SK-MEL-5 (cell line): ENCODE measurements around the gene MAP3K15. TPM values are rescaled to one million over a fixed set of nuclear protein-coding genes. Genes with fewer than 3 reads are reported as not detected.

Experiments
- DNase-seq: peaks from one replicate; pipeline ENCODE4 v3.0.0-alpha.2; 2016; ENCODE audit warnings: low read depth, low spot score
- in situ Hi-C: cut with HindIII; loops from 2 replicates; pipeline ENCODE4 v1.10.0; 2016; ENCODE audit warnings: low sequenced_read_pairs, high pct_unique_total_duplicates, low pct_unique_long_range_greater_than_20kb
- polyA plus RNA-seq, 2 experiments: library from polyadenylated mRNA; depleted of rRNA; stranded (reverse); fragments of >200 nt; gene quantifications; 2 replicates each; pipeline ENCODE4 v1.2.3, GENCODE V29; 2015
- total RNA-seq: library from RNA; depleted of rRNA; stranded (reverse); fragments of >200 nt; shearing (Covaris generic); gene quantifications from 2 replicates; pipeline ENCODE4 v1.2.3, GENCODE V29; 2014; rRNA removed

Gene MAP3K15, protein sequence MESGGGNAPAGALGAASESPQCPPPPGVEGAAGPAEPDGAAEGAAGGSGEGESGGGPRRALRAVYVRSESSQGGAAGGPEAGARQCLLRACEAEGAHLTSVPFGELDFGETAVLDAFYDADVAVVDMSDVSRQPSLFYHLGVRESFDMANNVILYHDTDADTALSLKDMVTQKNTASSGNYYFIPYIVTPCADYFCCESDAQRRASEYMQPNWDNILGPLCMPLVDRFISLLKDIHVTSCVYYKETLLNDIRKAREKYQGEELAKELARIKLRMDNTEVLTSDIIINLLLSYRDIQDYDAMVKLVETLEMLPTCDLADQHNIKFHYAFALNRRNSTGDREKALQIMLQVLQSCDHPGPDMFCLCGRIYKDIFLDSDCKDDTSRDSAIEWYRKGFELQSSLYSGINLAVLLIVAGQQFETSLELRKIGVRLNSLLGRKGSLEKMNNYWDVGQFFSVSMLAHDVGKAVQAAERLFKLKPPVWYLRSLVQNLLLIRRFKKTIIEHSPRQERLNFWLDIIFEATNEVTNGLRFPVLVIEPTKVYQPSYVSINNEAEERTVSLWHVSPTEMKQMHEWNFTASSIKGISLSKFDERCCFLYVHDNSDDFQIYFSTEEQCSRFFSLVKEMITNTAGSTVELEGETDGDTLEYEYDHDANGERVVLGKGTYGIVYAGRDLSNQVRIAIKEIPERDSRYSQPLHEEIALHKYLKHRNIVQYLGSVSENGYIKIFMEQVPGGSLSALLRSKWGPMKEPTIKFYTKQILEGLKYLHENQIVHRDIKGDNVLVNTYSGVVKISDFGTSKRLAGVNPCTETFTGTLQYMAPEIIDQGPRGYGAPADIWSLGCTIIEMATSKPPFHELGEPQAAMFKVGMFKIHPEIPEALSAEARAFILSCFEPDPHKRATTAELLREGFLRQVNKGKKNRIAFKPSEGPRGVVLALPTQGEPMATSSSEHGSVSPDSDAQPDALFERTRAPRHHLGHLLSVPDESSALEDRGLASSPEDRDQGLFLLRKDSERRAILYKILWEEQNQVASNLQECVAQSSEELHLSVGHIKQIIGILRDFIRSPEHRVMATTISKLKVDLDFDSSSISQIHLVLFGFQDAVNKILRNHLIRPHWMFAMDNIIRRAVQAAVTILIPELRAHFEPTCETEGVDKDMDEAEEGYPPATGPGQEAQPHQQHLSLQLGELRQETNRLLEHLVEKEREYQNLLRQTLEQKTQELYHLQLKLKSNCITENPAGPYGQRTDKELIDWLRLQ (N-terminal part only)
- total RNA-seq, result 0.19 and 0.66 TPM in 2 replicates
- polyA plus RNA-seq (2015; cell fraction: cytosol; rRNA removed), result 0.43 and 1.0 TPM in 2 replicates
- 2.6 and 4.1 TPM in 2 replicates for polyA plus RNA-seq (2015; cell fraction: nucleus; rRNA removed)

DNA sequence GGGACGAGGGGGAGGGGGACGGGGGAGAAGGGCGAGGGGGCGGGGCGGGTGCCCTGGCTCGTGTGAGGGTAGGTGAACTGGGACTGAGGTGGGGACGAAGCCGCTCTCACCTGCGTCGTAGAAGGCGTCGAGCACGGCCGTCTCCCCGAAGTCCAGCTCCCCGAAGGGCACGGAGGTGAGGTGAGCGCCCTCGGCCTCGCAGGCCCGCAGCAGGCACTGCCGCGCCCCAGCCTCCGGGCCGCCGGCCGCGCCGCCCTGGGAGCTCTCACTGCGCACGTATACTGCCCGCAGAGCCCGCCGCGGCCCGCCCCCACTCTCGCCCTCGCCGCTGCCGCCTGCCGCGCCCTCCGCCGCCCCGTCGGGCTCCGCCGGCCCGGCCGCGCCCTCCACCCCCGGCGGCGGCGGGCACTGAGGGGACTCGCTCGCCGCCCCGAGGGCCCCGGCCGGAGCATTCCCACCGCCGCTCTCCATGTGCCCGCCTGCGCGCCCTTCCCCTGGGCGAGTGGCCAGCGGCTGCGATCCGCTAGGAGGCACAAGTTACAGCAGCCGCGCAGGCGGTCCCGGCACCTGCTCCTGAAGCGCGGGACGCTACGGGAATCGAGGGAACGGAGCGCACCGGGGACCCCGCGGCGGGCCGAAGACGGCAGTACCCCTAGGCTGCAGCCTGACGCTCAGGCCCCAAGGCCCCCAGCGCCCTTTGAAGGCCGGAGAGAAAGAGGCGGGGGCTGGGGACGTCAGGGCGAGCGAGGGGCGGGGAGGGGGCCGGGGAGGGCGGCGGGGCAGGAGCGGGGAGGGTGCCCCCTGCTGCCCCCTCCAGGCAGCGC lies at the start of gene MAP3K15:
Gene MAP3K15 (minus strand): TSS at position 718 of the 824 bp plus-strand sequence. CDS start 247 bp downstream, at position 471.
- peak; percentile 28 for DNase-seq
- in situ Hi-C loops, result no loop called here

- DNase-seq, result no peak
- in situ Hi-C loops, result no loop called here
Observed at GRCh38 chrX:19564606-19565005, 49.3 kb upstream of the MAP3K15 start.

- no peak for DNase-seq
- in situ Hi-C loops, result no loop called here
Observed at GRCh38 chrX:19563746-19564145, 48.4 kb upstream of the MAP3K15 start.

- DNase-seq, result no peak
- in situ Hi-C loops, result no loop called here
Observed at GRCh38 chrX:19563327-19563726, 48.0 kb upstream of the MAP3K15 start.

GRCh38 chrX:19560611-19561010 lies 45.3 kb upstream of the MAP3K15 start:
- in situ Hi-C loops, result no loop called here
- no peak for DNase-seq

GRCh38 chrX:19557822-19558221 lies 42.5 kb upstream of the MAP3K15 start:
- in situ Hi-C loops, result no loop called here

DNA sequence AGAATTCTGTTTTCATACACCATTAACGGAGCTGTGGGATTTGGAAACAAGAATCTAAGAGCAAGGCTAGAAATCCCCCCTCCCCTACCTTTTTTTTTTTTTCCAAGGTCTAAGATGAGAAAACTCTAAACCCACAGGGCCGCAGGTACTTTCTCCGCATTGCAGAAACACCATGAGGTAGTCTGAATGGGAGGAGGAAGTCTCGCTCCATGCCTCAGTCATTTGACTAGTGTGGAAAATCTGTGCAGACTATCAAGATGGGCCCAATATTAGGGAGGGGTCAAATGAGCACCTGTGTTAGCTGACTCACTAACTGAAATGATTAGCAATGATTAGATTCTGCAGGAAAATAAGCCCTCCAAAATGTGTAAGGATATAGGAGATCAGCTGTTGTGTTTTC lies 40.9 kb upstream of the MAP3K15 start:
- DNase-seq, result no peak
- in situ Hi-C loops, result no loop called here

More at GRCh38 chrX:19557822-19558221, 42.5 kb upstream of the MAP3K15 start:
- DNase-seq, result no peak

DNA sequence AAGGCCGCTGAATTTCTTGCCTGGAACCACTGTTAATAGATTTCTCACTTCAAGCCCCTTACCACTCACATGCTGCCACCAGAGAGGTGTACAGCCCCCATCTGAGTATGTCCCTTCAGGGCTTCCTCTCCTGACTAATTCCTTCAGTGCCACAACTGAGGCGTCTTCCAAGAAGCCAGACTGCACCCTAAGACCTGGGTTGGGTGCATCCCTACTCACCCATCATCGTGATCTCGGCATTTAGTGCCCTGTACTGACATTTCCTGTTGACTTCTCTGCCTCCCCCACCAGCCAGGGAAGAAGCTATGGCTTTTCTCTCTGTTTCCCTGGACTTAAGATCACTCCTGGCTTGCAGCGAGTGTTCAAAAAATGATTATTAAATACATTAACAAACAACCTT lies 40.4 kb upstream of the MAP3K15 start:
- no peak for DNase-seq
- in situ Hi-C loops, result no loop called here

- no peak for DNase-seq
- in situ Hi-C loops, result no loop called here
Observed at GRCh38 chrX:19555236-19555635, 39.9 kb upstream of the MAP3K15 start.

- in situ Hi-C loops, result no loop called here
- DNase-seq, result no peak
Observed at GRCh38 chrX:19554786-19555185, 39.5 kb upstream of the MAP3K15 start.

DNA sequence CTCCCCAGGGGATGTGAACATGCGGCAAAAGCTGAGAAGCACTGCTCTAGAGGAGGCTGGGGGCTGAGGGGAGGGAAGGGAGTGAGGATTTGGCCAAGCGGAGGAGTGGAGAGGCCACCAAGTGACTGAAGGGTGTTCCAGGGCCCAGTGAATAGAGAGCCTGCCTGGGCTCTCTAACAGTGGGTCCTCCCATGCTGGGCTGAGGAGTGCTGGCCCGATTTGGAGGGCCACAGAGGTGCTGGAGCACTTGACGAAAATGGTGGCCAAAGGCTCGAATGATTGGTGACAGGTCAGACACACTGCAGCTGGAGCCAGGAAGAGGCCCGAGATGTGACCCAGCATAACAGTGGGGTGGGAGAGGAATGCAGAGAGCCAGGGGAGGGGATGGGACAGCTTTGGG lies 37.5 kb upstream of the MAP3K15 start:
- no peak for DNase-seq
- in situ Hi-C loops, result no loop called here

- in situ Hi-C loops, result no loop called here
- no peak for DNase-seq
Observed at GRCh38 chrX:19549838-19550237, 34.5 kb upstream of the MAP3K15 start.

- no peak for DNase-seq
- in situ Hi-C loops, result no loop called here
Observed at GRCh38 chrX:19548934-19549333, 33.6 kb upstream of the MAP3K15 start.

- in situ Hi-C loops, result no loop called here
- no peak for DNase-seq
Observed at GRCh38 chrX:19548279-19548678, 33.0 kb upstream of the MAP3K15 start.

DNA sequence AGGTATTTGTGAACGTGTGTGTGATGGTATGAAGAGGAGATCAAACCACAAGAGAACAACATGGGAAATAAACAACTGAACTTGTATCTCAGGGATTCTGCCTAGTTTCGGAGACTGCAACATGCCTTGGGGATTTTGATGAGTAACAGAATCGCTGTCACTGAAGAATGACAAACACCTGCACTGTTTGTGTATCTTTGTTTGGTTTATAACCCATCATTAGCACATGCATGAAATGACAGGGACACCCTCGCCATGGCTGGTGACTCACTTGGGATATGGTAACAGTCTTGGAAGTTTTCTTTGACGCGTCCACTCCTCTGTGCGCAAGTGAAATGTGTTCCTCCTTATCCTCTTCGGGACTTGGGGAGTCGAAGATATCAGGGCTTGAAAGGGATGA lies 30.3 kb upstream of the MAP3K15 start:
- no peak for DNase-seq
- in situ Hi-C loops, result no loop called here

DNA sequence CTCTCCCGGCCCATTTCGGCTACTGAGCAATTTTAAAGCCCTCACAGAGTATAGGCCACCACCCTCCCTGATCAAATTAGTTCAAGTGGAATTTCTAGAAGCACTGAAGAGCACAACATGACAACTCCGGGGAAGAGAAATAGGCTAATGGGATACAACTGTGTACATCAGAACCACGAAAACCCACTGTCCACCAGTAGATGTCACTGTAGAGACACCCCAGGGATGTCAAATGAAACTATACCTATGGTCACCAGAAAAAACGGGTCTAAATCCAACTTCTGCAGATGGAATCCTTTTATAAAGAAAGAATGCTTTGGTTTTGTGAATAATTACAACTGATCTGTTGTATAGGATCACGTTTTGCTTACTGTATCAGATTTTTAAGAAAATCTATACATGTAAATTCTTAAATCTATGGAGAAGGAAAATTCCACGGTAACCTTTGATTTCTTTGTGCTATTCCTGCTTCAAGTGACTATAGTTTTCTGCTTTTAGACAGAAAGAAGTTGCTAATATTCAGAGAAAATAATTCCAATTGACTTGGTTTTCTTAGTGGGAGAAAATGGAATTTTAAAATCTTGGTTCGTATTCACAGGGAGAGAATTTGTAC lies 29.5 kb upstream of the MAP3K15 start:
- peak; percentile 66 for DNase-seq
- in situ Hi-C loops, result no loop called here
